GM19023 (cell line): Measurements from ENCODE around the gene TRIP11.
A peak's percentile ranks its signal among the peaks of the same experiment; 100 is the strongest.

Experiments
- ATAC-seq: cut with Tn5 transposase; IDR thresholded peaks from one replicate; pipeline ENCODE4 v1.9.1; 2021; ENCODE audit warnings: mild to moderate bottlenecking, moderate library complexity; ENCODE audit not compliant: unreplicated experiment

Gene TRIP11

DNA sequence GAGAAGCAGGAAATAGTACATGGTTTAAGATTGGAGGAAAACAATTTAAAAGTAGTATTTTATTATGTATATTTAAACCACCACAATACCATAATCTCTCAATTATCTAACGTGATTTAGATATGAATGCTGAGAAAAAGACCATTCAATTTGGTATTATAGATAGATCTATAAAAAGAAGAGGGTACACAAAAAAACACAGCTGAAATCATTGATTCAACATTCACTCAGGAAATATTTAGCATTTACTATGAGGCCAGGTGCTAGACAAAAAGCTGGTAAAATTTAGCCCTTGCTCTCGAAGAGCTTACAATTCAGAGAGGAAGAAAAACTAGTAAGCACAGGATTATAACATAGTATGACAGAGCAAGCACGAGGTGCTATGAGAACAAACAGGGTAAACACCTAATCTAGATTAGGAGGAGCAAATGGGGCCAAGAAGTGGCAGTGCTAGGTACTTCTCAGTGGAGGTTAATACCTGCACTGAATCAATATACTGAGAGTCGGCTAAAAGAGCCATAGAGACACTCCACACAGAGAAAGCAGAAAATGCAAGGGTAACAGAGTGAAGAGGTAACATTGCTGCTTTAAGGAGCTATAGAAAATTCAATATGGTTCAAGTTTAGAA, 27.6 kb downstream of the TRIP11 start:
- no peak for ATAC-seq

DNA sequence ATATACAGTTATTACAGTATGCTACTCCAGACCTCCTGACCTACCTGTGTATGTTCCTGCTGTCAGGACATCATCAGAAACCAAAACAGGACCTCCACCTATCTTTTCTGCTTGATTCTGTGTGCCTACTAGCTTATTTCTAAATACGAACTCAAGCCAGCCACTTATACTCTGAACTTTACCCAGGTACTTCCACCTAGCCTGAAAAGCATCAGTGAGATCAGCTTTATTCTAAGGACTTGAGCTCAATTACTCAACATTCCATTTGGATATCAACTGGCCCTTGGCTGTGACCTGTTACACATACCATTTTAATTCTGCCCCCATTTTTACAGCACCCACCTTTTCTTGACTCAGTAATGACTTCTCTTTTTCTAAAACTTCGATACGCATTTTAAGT, 29.2 kb downstream of the TRIP11 start:
- ATAC-seq, result no peak

DNA sequence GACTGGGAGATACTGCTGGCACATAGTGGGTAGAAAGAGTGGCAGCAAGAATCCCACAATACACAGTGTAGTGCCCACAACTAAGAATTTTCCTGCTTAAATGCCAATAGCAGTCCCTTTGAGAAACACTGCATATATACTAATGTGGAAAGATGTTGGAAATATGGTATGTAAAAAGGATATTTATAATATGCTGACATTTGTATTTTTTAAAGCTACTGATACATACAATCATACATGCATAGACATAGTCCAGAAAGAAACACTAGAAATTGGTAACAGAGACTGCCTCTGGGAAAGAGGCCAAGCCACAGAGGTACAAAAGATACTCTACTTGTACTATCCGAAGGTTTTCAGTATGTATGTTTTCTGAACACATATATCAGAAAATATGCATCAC, 30.3 kb downstream of the TRIP11 start:
- no peak for ATAC-seq

DNA sequence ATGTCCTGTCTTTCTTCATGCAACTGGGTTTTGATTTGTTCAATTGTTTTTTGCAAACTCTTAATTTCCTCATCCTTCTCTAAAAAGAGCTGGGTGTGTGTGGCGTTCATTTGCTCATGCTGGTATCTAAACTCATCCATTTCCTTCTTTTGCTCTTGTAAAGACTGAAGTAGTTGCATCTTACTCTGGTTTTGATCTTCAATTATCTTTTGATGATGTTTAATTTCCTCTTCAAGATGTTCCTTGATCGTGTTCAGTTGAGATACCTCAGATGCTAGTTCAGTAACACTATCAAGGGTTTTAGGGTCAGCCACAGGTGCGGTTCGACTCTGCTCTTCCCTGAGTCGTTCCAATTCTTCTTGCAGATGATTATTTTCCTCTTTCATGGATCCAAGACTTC, 34.8 kb downstream of the TRIP11 start:
- ATAC-seq, result no peak

DNA sequence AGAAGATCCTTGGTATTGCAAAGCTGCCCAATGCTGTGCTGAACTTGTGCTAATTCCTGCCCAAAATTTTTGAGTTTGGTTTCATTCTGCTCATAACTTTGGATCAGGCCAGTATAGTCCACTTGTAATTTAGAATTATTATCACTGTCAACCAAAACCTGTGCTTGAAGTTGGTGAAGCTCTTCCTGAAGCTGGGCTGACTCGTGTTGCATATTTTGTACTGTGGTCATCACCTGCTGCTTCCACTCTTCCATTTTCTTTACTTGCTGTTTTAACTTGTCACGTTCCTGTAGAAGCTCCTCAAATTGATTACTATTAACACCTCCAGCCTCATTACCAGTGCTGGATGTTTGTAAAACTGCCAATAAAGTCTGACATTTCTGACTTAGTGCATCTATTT, 35.8 kb downstream of the TRIP11 start:
- no peak for ATAC-seq

DNA sequence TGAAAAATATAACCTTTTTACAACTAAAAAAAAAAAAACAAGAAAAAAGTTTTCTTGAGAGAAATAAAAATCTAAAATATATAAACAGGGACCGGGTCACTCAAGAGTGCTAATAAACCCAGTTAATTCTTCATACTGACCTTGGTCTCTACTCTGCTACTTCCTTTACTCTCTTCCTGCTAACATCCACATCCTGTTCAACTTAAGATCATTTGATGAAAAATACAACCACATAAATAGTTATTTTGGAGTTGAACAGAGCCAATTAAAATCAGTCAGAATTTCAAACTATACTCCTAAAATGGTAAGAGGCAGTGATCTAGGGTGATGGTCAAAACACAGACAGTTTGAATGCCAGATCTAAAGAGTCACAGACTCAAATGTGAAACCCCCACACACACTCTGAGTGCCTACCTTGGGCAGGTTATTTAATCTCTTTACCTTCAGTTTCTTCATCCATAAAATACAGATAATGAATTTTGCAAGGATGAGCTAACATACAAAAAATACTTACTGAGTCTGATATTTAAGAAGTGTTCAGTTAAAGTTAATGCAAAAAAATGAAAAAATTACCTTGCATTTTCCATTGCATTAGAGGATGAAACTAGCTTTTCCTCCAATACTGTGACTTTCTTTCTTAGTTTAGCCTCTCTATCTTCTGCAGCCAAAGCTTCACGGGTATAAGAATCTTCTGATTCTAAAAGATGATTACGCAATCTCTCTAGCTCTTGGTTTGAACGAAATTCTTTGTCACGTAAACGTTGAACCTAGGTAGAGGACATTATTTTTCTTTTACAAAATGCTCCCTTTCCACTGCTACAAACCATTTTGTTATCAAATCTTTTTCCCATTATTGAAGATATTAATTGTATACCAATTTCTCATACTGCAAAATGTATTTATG, 40.9 kb downstream of the TRIP11 start:
- ATAC-seq, result no peak

DNA sequence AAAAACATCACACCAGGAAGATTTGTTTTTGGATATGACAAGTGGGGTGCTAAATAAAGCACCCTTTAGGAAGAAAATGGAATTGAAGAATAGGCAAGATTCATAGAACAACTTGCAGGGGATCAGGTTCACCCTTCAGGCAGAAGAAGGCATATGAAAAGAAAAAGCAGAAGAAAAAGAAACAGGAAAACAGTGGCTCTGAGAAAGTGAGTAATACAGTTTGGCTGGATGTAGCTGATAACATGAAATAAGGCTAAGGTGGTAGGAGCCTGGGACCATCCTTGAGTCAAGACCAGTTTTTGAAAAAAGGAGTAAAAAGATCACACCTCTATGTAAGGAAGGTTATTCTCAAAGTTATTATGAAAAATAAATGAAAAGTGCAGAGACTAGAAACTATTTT, 42.4 kb downstream of the TRIP11 start:
- ATAC-seq, result no peak

DNA sequence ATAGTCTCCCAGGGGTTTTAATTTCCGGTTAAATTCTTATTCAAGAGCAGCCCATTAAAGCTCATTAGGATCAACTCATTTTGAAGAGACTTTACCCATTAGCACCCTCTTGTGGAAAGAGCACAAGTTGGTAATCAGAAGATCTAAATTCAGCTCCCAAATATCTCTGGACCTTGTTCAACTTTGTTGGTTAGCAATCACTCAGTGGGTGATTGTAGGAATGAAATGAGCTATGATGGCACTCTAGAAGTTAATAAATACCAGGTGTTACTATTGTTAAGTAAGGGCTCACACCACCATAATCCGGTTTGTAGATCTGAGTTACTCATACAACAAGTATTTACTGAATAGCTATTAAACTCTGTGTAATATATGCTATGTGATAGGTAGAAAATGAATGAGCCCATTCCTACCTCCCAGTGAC, 42.9 kb downstream of the TRIP11 start:
- ATAC-seq, result no peak

DNA sequence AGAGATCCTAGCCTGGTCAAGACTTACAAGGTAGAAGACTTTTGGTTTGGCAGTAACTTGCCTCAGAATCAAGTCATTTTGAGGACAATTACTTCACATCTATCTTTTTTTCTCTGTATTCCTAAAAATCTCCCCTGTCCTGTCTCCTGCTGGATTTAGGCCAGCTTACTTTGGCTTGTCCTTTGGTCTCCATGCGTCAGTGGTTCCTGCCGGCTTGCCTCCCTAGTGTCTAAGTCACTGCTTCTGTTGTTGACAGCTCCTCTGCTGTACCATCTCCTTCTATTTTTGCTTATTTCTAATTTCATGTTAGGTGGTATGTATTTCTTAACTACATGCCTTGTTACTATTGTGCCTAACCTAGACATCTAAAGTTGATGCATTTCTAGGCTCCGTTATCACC, 52.7 kb downstream of the TRIP11 start:
- no peak for ATAC-seq

DNA sequence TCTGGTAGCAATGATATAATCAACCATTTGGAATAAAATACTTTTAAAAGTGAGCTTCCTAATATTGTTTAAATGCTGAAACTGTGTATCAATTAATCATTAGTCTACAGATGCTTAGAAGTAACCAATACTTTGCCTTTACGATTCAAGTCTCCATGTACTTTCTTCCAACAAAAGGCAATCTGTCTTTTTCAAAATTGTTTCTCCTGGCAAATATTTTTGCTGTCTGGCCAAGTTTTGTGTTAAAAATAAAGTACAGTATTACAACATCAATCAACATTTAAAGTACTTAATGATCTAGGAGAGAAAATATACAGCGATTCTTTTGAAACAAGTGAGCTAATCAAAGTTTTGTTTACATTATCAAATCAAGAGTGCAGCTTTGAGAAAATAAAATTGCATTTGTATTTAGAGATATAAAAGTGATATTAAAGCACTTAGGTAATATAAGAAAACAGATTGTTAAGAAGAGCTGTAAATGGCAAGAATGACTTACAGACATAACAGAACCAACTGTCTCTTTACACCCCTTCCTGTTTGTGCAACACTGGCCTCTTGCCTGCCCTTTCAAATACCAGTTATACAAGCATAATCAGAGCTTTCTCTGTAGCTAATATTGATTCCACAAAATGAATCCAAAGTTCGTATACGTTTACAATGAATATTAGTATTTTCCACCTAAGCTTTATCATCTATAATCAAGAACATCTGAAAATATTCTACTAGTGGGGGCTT, 54.2 kb downstream of the TRIP11 start:
- ATAC-seq, result no peak

DNA sequence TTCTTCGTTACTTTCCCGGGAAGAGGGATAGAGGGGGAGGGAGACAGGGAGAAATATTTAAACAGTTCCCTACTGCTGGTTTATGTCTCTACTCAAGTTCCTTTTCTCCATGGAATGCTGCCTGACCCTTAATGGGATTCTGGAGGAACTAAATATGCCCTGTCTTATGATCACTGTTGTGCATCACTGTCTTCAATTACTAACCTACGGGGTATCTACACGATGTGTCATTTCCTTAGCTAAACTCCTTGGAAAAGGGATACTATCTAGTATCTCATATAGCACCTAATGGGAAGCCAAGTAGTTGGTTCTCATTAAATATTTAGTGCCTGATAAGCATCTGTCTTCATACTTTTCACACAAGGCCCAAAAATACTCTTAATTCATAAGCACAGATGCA, 54.9 kb downstream of the TRIP11 start:
- no peak for ATAC-seq

DNA sequence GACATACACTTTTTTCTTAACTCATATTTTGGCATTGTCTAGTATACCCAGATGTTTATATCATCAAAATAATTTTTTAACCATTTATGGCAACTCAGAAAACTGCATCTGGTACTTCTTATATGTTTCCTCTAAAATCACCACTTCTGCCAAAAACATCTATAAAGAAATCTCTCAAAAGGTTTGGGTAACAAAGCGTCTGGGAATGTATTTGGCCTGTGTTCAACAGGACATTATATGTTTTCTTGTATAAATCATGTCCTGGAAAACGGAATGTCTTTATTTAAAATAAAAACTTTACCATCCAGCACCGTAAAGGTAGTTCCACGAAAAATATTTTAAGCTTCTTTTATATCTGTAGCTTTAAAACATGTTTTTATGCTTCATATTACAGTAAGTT, 56.3 kb downstream of the TRIP11 start:
- no peak for ATAC-seq

DNA sequence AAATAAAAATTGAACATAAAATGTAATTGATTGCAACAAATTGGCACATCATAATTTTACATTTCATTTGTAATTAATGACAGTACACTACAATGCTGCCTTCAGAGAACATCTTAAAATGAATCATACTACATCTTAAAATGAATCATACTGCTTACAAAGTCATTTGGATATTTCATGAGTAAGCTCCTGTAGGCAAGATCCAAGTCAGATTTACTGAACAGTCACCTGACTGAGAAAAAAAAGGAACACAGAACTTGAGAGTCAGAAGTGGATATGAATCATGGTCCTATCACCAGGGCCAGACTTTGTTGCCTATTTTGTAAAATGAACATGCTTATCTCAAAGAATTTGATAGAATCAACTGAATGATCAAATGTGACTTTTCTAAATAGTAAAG, 59.7 kb downstream of the TRIP11 start:
- ATAC-seq, result peak; percentile 77

DNA sequence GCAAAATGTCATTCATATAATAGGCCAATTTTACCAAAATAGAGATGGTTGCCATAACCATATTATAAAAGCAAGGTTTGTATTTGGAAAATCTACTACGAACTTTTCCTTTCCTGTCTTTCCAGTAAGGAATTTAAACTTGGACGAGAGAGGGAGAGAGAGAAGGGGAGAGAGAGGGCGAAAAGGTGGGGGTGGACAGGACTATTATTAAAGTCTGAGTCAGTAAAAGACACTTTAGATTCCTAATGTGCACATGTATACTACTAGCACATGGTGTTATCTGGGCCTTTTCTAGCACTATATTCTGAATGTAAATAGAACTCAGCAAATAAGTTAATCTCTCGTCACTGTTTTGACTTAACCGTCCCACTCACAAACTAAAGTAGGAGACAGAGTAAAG, 62.0 kb downstream of the TRIP11 start:
- ATAC-seq, result no peak

DNA sequence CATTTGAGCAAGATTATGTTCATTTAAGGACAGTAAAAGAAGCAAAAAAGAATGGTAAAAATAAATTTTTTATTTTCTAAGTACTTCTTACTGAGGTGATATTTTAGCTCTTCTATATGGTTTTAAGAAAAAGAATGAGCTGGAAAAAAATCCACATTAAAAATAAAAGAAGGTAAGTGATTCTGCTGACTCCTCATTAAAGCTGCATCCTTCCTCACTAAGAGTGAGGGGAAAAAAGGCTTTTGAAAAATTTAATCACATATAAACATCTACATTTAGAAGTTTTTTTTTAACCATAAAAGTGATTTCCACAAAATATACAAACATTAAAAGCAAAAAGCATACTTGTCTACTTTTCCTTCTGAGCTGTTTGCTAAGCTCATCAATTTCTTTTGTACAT, 64.1 kb downstream of the TRIP11 start:
- ATAC-seq, result no peak

DNA sequence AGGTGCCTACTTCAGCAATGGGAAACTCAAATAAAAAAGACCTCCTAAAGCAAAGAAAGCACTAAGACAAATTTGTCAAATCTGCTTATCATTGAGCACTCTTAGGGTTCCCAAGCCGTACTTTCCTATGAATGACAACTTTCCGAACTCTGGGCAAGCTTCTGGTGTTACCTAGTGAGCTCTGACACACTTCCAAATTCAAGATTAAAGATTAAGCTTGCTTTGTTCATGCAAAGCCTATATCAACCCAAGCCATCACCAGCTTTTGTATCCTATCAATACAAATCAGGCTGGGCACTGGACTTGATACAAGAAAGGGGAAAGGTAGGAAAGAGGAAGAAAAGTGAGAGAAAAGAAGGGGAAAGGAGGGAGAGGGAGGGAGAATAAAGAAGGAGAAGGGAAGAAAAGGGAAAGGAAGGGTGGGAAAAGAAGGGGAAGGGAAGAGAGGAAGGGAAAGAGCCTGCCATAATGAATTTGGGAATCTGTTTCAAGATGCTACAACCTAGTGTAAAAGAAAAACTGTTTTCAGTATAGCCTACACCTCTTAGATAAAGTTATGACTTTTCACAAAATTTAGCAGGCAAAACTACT, 68.6 kb downstream of the TRIP11 start:
- no peak for ATAC-seq

DNA sequence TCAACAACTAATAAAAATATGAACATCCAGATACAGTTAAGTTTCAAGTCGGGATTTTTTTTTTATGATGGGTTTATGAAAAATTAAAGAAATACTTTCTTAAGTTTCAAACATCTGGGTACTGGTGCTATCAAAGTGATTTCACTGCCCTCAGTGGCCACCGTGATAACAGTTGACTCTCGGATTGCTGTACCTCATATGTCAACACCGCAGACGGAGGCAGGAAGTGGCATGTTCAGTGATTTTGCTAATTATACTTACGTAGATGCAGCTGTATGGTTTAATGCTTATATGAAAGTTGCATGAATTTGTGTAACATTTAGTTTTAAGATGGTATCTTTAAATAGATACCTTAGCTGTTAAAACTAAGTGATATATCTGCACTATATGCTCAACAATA, 71.6 kb downstream of the TRIP11 start:
- ATAC-seq, result no peak

DNA sequence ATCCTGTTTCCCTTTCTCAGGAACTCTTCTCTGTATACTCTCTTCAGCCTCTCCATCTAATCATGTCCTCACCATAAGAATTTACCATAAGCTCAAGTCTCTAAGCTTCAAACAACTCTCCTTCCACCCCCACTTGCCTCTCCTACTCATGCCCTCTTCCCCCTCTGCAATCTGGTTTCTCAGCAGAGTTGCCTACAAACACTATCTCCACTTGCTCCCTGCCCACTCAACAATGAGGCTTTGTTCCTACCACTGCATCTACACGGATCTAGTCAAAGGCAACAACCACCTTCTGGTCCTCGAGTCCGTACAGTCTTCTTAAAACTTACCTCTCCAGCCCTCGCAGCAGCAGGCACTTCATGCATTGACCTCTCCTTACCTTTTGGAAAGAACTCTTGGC, 75.1 kb downstream of the TRIP11 start:
- ATAC-seq, result no peak

DNA sequence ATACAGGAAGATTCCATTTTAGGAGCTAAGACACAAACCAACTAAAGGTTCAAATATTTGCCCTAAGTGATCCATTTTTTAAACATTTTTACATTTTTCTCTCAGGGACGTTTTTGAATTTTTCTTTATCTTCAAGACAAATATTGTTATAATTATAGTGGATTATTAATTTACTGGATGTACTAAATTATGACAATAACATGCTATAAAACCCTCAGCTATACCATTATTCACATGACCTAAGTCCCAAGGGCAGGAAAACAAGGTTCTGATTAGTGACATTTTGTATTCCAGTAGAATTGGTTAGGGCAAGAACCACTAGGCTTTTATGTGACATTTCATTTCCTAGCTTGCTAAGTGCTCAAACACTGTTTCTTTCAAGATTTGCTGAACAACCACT, 75.8 kb downstream of the TRIP11 start:
- no peak for ATAC-seq

DNA sequence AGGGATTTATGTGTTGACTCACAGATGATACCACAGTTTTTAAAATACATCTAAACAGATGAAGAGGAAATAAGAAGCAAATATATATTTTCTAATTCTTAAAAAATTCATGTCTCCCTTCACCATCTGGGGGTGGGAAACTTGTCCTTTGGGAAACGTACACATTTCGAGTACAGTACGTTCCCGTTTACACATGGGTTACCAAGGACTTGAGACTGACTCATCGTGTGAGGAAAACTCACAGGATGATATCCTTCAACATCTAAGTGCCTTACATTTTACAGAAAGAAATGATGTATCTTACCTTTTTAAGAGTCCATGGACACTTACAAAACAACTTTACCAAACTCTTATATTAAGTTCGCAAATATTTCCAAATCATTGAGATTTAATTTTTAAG, 76.4 kb downstream of the TRIP11 start:
- ATAC-seq, result no peak
